Stimulated activated CD4-positive, alpha-beta T cell treated with anti-CD3 and anti-CD28 coated beads, Interleukin-4, amount 100 ng/mL, for 1 hour (primary cell): ENCODE data around the gene DGCR2.
"Not testable (repeated sequence)": the region's sequence is repeated elsewhere in the genome, so short reads cannot be mapped to it uniquely, and the experiment has no call there.

ENCODE experiments used
- DNase-seq: peaks from one replicate; pipeline ENCODE4 v3.0.0-alpha.2; 2020

DGCR2 gene

GRCh38 chr22:19057999-19058491, 64.2 kb downstream of the DGCR2 start:
- DNase-seq = no peak

DNA sequence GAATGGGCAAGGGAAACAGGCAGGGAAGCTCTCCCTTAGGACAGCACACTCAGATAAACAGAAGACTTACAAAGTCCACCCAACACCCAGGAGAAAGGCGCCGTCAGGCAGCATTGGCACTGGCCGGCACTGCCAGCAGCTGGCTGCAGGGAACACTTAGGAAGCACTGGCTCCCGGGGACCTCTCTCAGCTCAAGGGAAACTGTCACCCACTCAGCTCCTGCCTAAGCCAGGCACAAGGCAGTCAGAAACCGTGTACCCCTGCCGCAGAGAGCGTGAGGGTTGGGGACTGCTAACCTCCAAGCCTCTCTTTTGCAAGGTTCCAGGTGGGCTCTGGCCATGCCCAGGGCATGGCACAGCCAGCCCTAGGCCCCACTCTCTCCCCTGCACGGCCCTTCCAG, 64.7 kb downstream of the DGCR2 start:
- DNase-seq = no peak

GRCh38 chr22:19056951-19057401, 65.2 kb downstream of the DGCR2 start:
- DNase-seq = no peak

DNA sequence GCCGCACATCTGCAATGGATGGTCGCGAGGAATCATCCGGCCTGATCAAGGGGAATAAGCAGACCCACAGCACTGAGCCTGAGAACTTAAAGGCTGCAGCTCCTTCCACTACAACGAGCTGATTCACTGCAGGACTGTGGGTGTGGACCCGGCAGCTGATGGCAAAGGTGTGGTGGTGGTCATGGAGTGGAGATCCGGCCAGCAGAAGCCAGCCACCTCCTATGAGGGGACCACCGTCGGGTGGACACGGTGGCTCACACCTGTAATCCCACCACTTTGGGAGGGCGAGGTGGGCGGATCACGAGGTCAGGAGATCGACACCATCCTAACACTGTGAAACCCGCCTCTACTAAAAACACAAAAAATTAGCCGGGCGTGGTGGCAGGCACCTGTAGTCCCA, 66.4 kb downstream of the DGCR2 start:
- no peak for DNase-seq

DNA sequence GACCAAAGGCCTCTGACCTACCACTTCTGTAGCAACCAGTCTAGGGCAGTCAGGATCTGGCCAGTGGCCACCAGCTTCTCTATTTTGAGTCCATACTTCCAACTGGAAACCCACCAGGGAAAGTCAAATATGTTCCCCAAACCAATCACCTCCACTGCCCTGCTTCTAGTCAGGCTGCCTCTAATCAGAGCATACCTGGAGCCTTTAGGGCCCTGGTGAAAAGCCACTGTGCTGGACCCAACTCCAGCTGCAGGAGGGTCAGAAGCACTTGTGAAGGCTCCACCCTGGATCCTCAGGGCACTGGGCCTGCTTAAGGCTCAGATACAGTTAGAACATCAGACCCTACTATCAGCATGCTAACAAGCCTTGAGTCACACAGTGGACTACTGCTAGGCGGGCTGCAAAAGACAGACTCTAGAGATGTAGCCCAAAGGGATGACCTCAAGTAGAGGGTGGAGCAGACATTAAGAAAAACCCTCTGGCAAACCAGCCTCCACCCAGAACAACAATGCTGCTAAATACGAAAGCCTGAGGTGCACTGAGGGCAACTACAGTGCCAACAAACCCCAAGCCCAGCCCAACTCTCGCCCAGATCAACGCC, 69.2 kb downstream of the DGCR2 start:
- DNase-seq = no peak

GRCh38 chr22:19051381-19052072, 70.7 kb downstream of the DGCR2 start:
- no peak for DNase-seq

- DNase-seq = not testable (repeated sequence)
Observed at GRCh38 chr22:19050847-19051246, 71.4 kb downstream of the DGCR2 start.

DNA sequence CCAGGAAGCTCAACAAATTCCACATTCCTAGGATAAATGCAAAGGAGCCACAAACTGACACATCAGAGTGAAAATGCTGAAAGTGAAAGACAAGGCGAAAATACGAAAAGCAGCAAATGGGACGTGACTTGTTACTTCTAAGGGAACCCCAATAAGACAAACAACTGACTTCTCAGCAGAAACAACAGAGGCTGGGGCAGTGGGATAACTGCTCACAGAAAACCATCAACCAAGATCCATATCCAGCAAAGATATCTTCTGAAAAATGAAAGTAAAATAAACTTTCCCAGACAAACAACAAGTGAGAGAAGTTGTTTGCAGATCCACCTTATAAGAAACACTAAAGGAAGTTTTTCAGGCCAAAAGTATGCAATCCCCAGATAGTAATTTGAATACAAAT, 72.1 kb downstream of the DGCR2 start:
- DNase-seq = no peak

DNA sequence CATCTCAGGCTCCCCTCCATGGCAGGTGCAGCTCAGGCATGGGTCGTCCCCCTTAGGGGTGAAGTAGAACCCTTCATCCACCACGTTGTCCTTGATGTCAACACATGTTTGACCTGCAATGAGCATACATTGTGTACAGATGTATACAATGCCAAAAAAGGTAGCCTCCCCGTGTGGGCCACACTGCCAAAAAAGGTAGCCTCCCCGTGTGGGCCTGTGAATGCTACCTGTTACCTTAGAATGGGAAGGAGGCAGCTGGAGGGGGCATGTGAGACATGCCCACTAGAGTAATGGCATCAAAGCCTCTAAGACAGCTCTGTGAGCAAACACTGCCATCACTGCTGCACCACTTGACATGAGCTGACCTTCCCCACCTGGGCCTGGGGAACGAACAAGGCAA, 73.7 kb downstream of the DGCR2 start:
- DNase-seq = no peak

DNA sequence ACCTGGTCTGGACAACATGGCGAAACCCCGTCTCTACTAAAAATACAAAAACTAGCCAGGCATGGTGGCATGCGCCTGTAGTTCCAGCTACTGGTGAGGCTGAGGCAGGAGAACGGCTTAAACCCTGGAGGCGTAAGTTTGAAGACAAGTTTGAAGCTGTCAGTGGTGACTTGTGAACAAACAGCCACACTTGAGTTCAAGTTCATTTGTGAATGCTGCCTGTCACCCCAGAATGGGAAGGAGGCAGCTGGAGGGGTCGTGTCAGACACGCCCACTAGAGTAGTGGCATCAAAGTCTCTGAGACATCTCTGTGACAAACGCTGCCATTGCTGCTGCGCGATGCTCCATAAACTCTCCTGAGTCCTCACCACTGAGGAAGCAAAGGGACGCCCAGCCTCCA, 74.2 kb downstream of the DGCR2 start:
- no peak for DNase-seq

- DNase-seq = no peak
Observed at GRCh38 chr22:19046719-19047609, 75.2 kb downstream of the DGCR2 start.

GRCh38 chr22:19046287-19046686, 75.9 kb downstream of the DGCR2 start:
- DNase-seq = no peak

GRCh38 chr22:19045094-19045493, 77.1 kb downstream of the DGCR2 start:
- DNase-seq = no peak

DNA sequence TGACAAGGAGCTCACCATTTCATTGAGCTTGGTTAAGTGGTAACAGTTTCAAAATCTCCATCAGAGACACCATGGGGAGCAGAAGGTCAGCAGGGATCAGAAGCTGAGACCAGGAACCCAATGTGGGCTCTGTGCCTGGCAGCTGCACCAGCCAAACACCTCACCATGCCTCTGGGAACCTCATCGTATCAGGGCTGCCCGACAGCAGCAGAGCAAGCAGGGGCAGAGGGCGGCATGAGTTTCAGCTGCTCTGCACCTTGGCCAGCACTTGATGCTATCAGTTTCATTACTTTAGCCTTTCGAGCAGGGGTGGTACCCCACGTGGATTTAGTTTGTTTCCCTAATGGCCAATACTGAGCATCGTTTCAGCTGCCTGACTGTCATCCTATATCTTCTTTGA, 77.8 kb downstream of the DGCR2 start:
- DNase-seq = no peak

GRCh38 chr22:19043121-19044085, 78.8 kb downstream of the DGCR2 start:
- DNase-seq = no peak

DNA sequence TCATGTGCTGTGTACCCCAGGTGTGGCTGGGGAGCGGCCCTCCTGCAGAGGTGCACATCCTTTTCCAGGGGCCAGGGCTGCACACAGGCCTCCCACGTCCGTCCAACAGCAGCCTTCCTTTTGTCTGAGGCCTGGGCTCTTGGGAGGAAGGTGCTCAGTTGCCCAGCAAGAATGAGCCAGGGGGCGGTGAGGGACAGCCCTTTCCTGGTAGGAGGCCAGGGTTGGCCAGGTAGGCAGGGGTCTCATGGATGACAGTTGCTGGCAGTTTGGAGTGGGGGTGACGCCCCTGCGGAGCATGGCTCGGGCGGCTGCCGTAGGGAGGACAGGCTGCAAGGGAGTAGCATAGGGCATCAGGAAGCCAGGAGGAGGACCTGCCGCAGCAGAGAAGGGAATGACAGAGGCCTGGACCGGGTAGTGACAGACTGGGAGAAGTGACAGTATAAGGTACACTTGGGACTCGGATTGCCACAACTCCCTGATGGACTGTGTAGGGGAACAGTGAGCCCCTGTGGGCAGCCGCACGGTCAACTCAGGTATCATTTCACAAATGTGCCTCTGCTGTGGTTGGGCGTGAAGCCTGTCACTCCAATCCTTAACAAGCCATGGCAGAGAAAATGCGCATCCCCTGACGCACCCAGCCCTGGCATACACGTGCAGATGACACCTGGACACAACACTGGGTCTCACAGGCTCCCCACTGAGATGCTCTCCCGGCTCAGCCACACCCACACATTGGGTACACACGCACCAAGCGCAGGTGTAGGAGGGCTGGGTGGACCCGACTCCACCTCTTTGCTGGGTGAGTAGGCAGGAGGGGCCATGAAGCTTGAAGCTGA, 79.7 kb downstream of the DGCR2 start:
- no peak for DNase-seq

DNA sequence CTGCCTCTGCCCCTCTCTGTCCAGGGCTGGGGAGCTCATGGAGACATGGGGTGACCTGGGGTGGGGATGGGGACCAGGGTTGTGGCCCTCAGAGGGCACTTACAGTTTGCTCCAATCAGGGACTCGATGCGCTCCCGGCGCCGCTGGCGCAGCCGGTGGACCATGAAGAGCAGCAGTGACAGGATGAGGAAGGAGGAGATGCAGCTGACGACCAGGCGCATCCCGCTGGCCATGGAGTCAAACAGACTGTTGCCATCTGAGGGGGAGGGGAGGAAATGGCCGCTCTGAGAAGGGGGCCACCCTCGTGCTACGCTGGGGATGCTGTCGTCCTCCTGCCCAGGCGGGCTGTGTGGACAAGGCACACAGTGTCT, 80.5 kb downstream of the DGCR2 start:
- no peak for DNase-seq

DNA sequence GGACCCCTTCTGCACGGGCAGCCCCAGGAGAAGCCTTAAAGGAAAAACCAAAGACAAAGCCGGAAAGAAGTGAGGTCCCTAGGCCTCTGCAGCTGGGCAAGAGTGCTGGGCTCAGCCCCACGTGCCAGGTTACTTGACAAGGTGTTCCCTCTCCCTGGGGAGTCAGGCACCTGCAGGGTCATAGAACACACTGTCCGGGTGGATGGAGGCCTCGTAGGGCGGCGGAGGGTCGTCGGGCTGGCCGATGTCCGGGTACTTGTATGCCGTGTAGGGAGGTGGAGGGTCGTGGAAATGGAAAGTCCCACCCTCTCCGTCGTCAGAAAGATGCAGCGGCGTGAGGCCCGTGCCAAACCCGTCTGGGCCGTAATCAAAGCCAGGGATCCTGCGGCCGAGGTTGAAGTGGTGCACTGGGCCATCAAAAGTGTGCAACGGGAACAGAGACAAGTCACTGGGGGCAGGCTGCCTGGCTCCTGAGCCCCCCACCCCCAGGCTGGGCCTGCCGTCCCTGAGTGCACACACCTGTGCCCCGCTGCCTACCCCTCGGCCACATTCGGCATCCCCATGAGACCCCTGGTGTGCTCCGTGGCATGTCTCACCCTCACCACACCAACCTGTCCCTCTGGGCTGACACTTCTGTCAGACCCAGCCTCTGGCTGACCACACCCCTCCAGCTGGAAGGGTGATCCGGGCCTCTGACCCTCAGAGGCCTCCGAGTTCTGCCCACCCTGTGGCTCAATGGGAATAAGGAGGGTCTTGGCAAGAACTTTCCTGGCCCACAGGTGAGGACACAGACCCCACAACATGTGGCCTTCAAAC, 81.1 kb downstream of the DGCR2 start:
- DNase-seq = no peak

GRCh38 chr22:19040391-19040861, 81.8 kb downstream of the DGCR2 start:
- no peak for DNase-seq

DNA sequence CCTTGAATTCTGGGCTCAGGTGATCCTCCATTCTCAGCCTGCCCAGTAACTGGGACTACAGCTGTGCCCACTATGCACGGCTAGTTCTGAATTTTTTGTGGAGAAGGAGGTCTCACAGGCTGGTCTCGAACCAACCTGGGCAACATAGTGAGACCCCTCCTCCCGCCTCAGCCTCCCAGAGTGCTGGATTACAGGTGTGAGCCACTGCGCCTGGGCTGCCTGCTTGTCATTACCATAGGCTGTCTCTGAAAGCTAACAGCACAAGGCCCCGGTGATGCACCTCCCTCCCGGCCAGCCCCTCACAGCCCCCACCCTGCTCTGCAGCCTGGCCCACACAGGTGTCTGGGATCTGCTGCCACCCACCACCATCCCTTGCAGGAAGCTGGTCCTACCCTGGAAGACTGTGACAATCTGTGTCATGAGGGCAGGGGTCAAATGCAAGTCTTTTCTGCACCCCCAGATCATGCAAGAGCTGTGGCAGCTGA, 82.4 kb downstream of the DGCR2 start:
- DNase-seq = no peak

- no peak for DNase-seq
Observed at GRCh38 chr22:19039448-19039780, 82.8 kb downstream of the DGCR2 start.
